HEK293 (cell line): ENCODE measurements around the gene CDY1B.
"Not testable (repeated sequence)": the region's sequence is repeated elsewhere in the genome, so short reads cannot be mapped to it uniquely, and the experiment has no call there.

Experiments
- CTCF ChIP-seq: fragments of 450-650 bp; formaldehyde crosslinking; IDR thresholded peaks from 2 replicates; pipeline ENCODE4 v1.5.1; 2016; ENCODE audit warnings: missing biosample characterization, missing genetic modification characterization
- ELK4 ChIP-seq: IDR thresholded peaks from 2 replicates; pipeline ENCODE4 v1.6.1; 2011; ENCODE audit warnings: mild to moderate bottlenecking, low read depth, low read length, borderline replicate concordance
- HOXA7 ChIP-seq: sonication (generic); formaldehyde crosslinking; IDR thresholded peaks from 2 replicates; pipeline ENCODE4 v1.8.1; 2022; ENCODE audit warnings: missing genetic modification reagents, borderline replicate concordance
- ZBTB1 ChIP-seq: fragments of 450-650 bp; formaldehyde crosslinking; IDR thresholded peaks from 2 replicates; pipeline ENCODE4 v1.5.1; 2016; ENCODE audit warnings: missing biosample characterization, missing genetic modification characterization
- ZNF302 ChIP-seq: fragments of 450-650 bp; formaldehyde crosslinking; IDR thresholded peaks from 2 replicates; pipeline ENCODE4 v1.5.1; 2016; ENCODE audit warnings: missing biosample characterization, missing genetic modification characterization, low read depth
- ZNF404 ChIP-seq: fragments of 450-650 bp; formaldehyde crosslinking; IDR thresholded peaks from 2 replicates; pipeline ENCODE4 v1.5.1; 2017; ENCODE audit warnings: missing biosample characterization, missing genetic modification characterization
- ZNF521 ChIP-seq: fragments of 450-650 bp; formaldehyde crosslinking; IDR thresholded peaks from 2 replicates; pipeline ENCODE4 v1.5.1; 2017; ENCODE audit warnings: missing biosample characterization, mild to moderate bottlenecking, missing genetic modification characterization
- ZNF558 ChIP-seq: fragments of 450-650 bp; formaldehyde crosslinking; IDR thresholded peaks from 2 replicates; pipeline ENCODE4 v1.5.1; 2016; ENCODE audit warnings: missing biosample characterization, missing genetic modification characterization

- TF ChIP-seq CTCF (tag by site-specific recombination); HOXA7 (CRISPR knock-in tag); ZNF302 (tag by site-specific recombination); ZNF521; ELK4; ZNF558 (tag by site-specific recombination); ZNF404 (tag by site-specific recombination); ZBTB1 (tag by site-specific recombination): not testable (repeated sequence)
Measured at GRCh38 chrY:24039008-24039718, 8.7 kb downstream of the CDY1B start.
